ENCODE results near the gene UCHL1.

DNA sequence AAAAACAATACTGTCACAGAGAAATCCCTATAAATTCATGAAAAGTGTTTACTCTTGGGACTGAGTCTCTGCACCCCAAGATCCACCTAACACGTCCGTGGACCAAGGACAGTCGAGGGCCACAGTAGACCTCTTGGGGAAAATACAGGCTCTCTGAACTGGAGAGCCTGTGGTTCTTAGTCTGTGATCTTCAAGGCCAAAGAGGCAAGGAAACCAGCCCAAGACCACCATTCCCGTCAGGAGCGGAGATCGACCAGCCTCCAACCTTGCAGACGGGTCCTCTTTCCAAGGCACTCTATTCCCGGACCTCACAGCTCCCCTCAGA lies 40.8 kb upstream of the UCHL1 start:
- TF ChIP-seq RFX1 (IDR thresholded peaks at IDR 0.05) (no peak), ZNF317 (CRISPR knock-in tag; IDR thresholded peaks at IDR 0.05) (no peak), KMT2A (CRISPR knock-in tag; IDR thresholded peaks at IDR 0.05) (no peak), ATF1 (CRISPR knock-in tag; IDR thresholded peaks at IDR 0.05) (no peak), ZBTB8A (CRISPR knock-in tag; IDR thresholded peaks at IDR 0.05; ENCODE audit: borderline replicate concordance, low read depth) (no peak), ZNF674 (CRISPR knock-in tag; IDR thresholded peaks at IDR 0.05; ENCODE audit: low read depth) (no peak), ZFP1 (CRISPR knock-in tag; IDR thresholded peaks at IDR 0.05) (no peak), SNRNP70 (IDR thresholded peaks at IDR 0.05; ENCODE audit: low read depth, low read length) (no peak), USF2 (IDR thresholded peaks at IDR 0.05; ENCODE audit: low read depth, low read length) (no peak), USF2 (CRISPR knock-in tag; IDR thresholded peaks at IDR 0.05; ENCODE audit: borderline replicate concordance) (no peak), CBX2 (IDR thresholded peaks at IDR 0.05; ENCODE audit: low read depth, low read length) (no peak), CBX2 (CRISPR knock-in tag; IDR thresholded peaks at IDR 0.05; ENCODE audit: low read depth) (no peak), RARG (CRISPR knock-in tag; IDR thresholded peaks at IDR 0.05; ENCODE audit: low read depth) (no peak), PHB2 (IDR thresholded peaks at IDR 0.05; ENCODE audit: partially characterized antibody) (no peak)
- TF ChIP-seq, protein P1, sequence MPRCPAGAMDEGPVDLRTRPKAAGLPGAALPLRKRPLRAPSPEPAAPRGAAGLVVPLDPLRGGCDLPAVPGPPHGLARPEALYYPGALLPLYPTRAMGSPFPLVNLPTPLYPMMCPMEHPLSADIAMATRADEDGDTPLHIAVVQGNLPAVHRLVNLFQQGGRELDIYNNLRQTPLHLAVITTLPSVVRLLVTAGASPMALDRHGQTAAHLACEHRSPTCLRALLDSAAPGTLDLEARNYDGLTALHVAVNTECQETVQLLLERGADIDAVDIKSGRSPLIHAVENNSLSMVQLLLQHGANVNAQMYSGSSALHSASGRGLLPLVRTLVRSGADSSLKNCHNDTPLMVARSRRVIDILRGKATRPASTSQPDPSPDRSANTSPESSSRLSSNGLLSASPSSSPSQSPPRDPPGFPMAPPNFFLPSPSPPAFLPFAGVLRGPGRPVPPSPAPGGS (CRISPR knock-in tag; IDR thresholded peaks at IDR 0.05): no peak
- TF ChIP-seq, protein P2, sequence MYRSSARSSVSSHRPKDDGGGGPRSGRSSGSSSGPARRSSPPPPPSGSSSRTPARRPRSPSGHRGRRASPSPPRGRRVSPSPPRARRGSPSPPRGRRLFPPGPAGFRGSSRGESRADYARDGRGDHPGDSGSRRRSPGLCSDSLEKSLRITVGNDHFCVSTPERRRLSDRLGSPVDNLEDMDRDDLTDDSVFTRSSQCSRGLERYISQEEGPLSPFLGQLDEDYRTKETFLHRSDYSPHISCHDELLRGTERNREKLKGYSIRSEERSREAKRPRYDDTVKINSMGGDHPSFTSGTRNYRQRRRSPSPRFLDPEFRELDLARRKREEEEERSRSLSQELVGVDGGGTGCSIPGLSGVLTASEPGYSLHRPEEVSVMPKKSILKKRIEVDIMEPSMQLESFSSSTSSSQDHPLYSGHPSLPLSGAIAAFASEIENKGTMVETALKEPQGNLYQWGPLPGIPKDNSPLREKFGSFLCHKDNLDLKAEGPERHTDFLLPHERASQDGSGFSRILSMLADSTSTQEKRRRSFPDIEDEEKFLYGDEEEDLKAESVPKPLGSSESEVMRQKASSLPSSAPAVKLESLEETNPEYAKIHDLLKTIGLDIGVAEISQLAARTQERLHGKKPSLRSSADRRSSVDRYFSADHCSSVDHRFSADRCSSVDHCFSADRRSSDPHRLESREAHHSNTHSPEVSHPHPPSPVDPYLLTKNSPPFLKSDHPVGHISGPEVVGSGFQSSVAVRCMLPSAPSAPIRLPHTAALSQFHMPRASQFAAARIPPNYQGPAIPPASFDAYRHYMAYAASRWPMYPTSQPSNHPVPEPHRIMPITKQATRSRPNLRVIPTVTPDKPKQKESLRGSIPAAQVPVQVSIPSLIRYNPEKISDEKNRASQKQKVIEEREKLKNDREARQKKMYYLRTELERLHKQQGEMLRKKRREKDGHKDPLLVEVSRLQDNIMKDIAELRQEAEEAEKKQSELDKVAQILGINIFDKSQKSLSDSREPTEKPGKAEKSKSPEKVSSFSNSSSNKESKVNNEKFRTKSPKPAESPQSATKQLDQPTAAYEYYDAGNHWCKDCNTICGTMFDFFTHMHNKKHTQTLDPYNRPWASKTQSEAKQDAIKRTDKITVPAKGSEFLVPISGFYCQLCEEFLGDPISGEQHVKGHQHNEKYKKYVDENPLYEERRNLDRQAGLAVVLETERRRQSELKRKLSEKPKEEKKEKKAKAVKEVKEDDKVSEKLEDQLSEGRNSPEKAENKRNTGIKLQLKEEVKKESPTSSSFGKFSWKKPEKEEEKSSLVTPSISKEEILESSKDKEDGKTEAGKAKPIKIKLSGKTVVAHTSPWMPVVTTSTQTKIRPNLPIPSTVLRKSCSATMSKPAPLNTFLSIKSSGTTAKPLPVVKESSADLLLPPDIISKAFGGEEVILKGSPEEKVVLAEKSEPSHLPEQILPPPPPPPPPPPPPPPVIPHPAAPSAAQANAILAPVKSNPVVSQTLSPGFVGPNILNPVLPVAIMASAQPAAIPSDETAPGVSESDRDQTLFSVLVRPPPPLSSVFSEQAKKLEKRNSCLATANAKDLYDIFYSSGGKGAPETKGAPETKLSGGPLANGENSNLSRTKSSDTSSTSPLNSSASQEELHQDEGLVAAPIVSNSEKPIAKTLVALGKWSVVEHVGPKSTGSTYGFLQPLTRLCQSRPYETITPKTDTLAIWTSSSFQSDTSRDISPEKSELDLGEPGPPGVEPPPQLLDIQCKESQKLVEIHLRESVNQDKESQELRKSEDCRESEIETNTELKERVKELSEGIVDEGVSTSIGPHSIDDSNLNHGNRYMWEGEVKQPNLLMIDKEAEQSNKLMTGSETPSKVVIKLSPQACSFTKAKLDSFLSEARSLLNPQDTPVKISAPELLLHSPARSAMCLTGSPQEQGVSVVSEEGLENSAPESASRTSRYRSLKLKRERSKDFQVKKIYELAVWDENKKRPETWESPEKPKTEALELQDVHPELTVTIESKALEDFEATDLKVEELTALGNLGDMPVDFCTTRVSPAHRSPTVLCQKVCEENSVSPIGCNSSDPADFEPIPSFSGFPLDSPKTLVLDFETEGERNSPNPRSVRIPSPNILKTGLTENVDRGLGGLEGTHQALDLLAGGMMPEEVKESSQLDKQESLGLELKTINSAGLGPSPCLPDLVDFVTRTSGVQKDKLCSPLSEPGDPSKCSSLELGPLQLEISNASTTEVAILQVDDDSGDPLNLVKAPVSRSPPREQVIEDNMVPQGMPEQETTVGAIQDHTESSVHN (CRISPR knock-in tag; IDR thresholded peaks at IDR 0.05): no peak
